ENCODE data around the gene TANC1. TPM values are rescaled to one million over a fixed set of nuclear protein-coding genes. Genes with fewer than 3 reads are reported as not detected.

Gene TANC1
- total RNA-seq, 4 donors from 2014 or later: 34.5 to 125 (median 47.0) TPM

DNA sequence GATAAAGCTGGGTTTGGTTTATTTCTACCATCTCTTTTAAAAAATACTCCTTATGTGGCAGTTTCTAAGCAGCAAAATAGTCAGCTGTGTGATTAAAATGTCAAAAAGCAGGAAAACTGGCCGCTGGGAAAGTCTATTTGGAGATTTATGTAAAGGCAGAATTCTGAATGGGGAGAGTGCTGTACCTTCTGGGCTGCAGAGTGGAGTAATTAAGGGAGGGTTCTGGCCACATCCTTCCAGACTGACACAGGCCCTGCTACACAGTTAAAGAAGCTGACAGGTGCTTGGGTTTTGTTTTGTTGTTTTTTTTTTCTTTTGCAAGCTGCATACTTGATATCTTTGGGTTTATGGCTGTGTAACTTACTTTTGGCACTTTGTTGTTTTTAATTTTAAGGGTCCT lies 160.8 kb downstream of the TANC1 start:
- Histone ChIP-seq H3K9me3 (no peaks in the 10 kb centered on the region), H3K27me3 (no peaks in the 10 kb centered on the region), H3K4me1 (peaks cover 12 to 49% (median 30%) of the 10 kb centered on the region in 4 donors), H3K4me3 (no peak overlapping the region), H3K36me3 (no peaks in the 10 kb centered on the region), H3K27ac (peak overlapping the region in 1 of 4 donors; percentile 9)
- TF ChIP-seq EP300 (IDR thresholded peaks at IDR 0.05; ENCODE audit: low read depth): no peak
- TF ChIP-seq POLR2AphosphoS5 (IDR thresholded peaks at IDR 0.05): no peak
- TF ChIP-seq POLR2A (IDR thresholded peaks at IDR 0.05): no peak
- TF ChIP-seq, protein P1, sequence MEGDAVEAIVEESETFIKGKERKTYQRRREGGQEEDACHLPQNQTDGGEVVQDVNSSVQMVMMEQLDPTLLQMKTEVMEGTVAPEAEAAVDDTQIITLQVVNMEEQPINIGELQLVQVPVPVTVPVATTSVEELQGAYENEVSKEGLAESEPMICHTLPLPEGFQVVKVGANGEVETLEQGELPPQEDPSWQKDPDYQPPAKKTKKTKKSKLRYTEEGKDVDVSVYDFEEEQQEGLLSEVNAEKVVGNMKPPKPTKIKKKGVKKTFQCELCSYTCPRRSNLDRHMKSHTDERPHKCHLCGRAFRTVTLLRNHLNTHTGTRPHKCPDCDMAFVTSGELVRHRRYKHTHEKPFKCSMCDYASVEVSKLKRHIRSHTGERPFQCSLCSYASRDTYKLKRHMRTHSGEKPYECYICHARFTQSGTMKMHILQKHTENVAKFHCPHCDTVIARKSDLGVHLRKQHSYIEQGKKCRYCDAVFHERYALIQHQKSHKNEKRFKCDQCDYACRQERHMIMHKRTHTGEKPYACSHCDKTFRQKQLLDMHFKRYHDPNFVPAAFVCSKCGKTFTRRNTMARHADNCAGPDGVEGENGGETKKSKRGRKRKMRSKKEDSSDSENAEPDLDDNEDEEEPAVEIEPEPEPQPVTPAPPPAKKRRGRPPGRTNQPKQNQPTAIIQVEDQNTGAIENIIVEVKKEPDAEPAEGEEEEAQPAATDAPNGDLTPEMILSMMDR (IDR thresholded peaks at IDR 0.05): no peak
- in situ Hi-C loops (cut with MboI; ENCODE audit: low pct_ligation_motif_present in 1 of 4, low pct_unique_long_range_greater_than_20kb in 1 of 4, low sequenced_read_pairs in 3 of 4): loop anchor here in 1 of 4 donors (10.0 kb wide), 1 partner anchor 94 kb away; no protein-coding TSS in a partner anchor
- intact Hi-C loops (cut with DNase I; ENCODE audit: low total_unique reads): no loop called here
- DNase-seq: no peak
- WGBS, 2 donors (ENCODE audit: low coverage in 1 of 2): 47 to 57% methylated on average over 1 of the region's 1 CpG

DNA sequence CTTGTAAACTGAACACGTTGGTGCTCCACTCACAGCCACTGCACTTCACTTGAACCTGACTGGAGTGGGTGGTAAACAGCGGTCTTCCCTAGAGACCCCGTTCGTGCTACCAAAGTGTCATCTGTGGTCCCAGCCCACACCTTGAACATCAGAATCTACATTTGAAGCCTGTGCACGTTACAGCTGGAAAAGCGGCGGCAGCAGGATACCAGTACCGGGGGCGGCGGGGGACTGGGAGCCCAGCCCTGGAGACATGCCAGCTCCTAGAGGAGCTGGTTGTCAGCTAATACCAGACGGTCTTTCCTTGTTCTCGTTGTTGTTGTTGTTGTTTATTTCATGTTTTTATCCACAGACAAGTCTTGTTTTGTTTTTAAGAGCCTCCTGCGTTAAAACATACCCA lies 161.4 kb downstream of the TANC1 start:
- TF ChIP-seq EP300 (IDR thresholded peaks at IDR 0.05; ENCODE audit: low read depth): no peak
- TF ChIP-seq POLR2A (IDR thresholded peaks at IDR 0.05): no peak
- TF ChIP-seq, protein P1 (IDR thresholded peaks at IDR 0.05): no peak
- no peak for TF ChIP-seq POLR2AphosphoS5 (IDR thresholded peaks at IDR 0.05)
- H3K9me3 ChIP-seq: no peaks in the 10 kb centered on the region
- no peak for DNase-seq
- H3K27ac ChIP-seq: peak overlapping the region in 1 of 4 donors; percentile 9
- H3K27me3 ChIP-seq: no peaks in the 10 kb centered on the region
- H3K36me3 ChIP-seq: no peaks in the 10 kb centered on the region
- in situ Hi-C loops (cut with MboI; ENCODE audit: low pct_ligation_motif_present in 1 of 4, low pct_unique_long_range_greater_than_20kb in 1 of 4, low sequenced_read_pairs in 3 of 4) (loop anchor here in 1 of 4 donors (10.0 kb wide), 1 partner anchor 95 kb away; no protein-coding TSS in a partner anchor), intact Hi-C loops (cut with DNase I; ENCODE audit: low total_unique reads) (no loop called here)
- H3K4me3 ChIP-seq: no peak overlapping the region
- peaks cover 8 to 43% (median 24%) of the 10 kb centered on the region in 4 donors for H3K4me1 ChIP-seq
- WGBS, 2 donors (ENCODE audit: low coverage in 1 of 2): 65 to 66% methylated on average over 10 to 13 of the region's 13 CpGs

DNA sequence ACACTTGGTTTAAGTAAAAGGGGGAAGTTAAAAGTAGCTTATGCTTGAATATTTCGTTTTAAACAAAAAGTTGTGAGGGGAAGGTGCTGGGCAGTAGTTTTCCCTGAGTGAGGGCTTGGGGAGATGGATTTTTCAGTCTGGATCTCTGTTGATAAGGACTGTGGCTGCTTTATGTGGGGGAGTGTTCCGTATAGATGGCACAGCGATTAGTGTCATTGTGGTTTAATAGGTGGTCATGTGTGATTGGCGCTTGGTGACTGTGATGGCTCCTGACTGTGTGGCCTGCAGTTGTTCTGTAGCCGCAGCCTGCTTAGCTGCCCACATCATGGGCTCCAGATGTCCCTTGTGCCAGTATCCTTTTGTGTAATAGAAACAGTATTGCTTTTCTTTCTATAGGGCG lies 161.9 kb downstream of the TANC1 start:
- H3K4me1 ChIP-seq: peaks cover 8 to 43% (median 21%) of the 10 kb centered on the region in 4 donors
- in situ Hi-C loops (cut with MboI; ENCODE audit: low pct_ligation_motif_present in 1 of 4, low pct_unique_long_range_greater_than_20kb in 1 of 4, low sequenced_read_pairs in 3 of 4): no loop called here
- no peaks in the 10 kb centered on the region for H3K9me3 ChIP-seq
- H3K4me3 ChIP-seq: no peak overlapping the region
- no peak for DNase-seq
- peak overlapping the region in 1 of 4 donors; percentile 9 for H3K27ac ChIP-seq
- WGBS, 2 donors (ENCODE audit: low coverage in 1 of 2): 73 to 79% methylated on average over 6 of the region's 6 CpGs
- intact Hi-C loops (cut with DNase I; ENCODE audit: low total_unique reads): no loop called here
- TF ChIP-seq POLR2AphosphoS5 (IDR thresholded peaks at IDR 0.05) (no peak), POLR2A (IDR thresholded peaks at IDR 0.05) (no peak), EP300 (IDR thresholded peaks at IDR 0.05; ENCODE audit: low read depth) (no peak)
- TF ChIP-seq, protein P1 (IDR thresholded peaks at IDR 0.05): no peak
- no peaks in the 10 kb centered on the region for H3K27me3 ChIP-seq
- H3K36me3 ChIP-seq: no peaks in the 10 kb centered on the region

DNA sequence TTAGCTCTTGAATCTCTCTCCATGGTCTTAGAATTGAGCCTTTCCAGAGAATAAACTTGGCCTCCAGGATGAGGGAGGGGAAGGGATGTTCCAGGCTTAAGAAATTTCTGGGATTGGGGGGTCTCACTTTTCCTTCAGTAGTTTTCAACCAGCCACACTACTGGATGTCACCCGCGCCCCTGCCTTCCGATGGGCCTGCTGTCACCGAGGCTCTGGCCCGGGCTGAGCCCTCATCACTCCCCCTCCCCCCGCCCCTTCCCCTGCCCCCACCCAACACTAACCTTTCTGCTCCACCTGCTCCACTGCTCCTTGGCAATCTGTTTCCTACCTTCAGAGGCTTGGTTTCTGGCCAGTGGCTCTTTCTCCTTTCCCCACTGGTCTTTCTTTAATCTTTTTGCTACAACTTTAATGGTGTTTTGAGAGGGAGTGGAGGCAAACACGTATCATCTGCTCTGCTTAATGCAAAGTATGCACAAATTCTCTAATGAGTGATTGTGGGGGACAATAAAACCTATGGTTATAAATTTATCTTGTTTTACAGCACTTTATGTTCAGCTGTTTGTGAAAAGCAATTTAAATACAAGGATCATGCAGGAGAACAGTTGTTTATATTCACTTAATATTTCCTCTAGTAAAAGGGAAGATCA lies 162.9 kb downstream of the TANC1 start:
- Histone ChIP-seq H3K27me3 (no peaks in the 10 kb centered on the region), H3K4me1 (peaks cover 11 to 41% (median 20%) of the 10 kb centered on the region in 4 donors), H3K4me3 (no peak overlapping the region), H3K36me3 (no peaks in the 10 kb centered on the region), H3K9me3 (no peaks in the 10 kb centered on the region), H3K27ac (peak overlapping the region; percentile 37 to 55 (median 42))
- intact Hi-C loops (cut with DNase I; ENCODE audit: low total_unique reads): no loop called here
- DNase-seq: no peak
- 14 to 69% methylated on average over 1 to 7 of the region's 7 CpGs for WGBS, 2 donors (ENCODE audit: low coverage in 1 of 2)
- TF ChIP-seq POLR2AphosphoS5 (IDR thresholded peaks at IDR 0.05) (no peak), POLR2A (IDR thresholded peaks at IDR 0.05) (no peak), EP300 (IDR thresholded peaks at IDR 0.05; ENCODE audit: low read depth) (no peak)
- TF ChIP-seq, protein P1 (IDR thresholded peaks at IDR 0.05): no peak
- in situ Hi-C loops (cut with MboI; ENCODE audit: low pct_ligation_motif_present in 1 of 4, low pct_unique_long_range_greater_than_20kb in 1 of 4, low sequenced_read_pairs in 3 of 4): no loop called here

Data from transverse colon (tissue), 4 donors.